Liver (tissue), 3 donors: Measurements from ENCODE around the gene ZNF689.

Experiments used
- CTCF ChIP-seq: fragments of 150-350 bp; IDR thresholded peaks from 2 replicates; pipeline ENCODE4 v1.5.1; 2017; ENCODE audit warnings: improper control_type of control experiment, low read depth, low read length; ENCODE audit not compliant: missing input control
- MAX ChIP-seq: IDR thresholded peaks from 2 replicates; pipeline ENCODE4 v1.6.1; 2016; ENCODE audit warnings: antibody characterized with exemption
- RAD21 ChIP-seq, 2 donors: IDR thresholded peaks; 2 replicates each; pipeline ENCODE4 v1.6.1; 2016; ENCODE audit warnings: antibody characterized with exemption in 2 of 2, mild to moderate bottlenecking in 2 of 2
- TAF1 ChIP-seq: conservative IDR thresholded peaks from 2 replicates; pipeline ENCODE4 v1.6.1; 2016; ENCODE audit warnings: antibody characterized with exemption, mild to moderate bottlenecking
- YY1 ChIP-seq: IDR thresholded peaks from 2 replicates; pipeline ENCODE4 v1.6.1; 2016; ENCODE audit warnings: antibody characterized with exemption, mild to moderate bottlenecking
- donor health status: healthy.
- donor health status: healthy.

GRCh38 chr16:30588651-30589050 is 21.5 kb downstream of the ZNF689 start:
- TF ChIP-seq CTCF (no peak), MAX (no peak), YY1 (no peak), RAD21 (IDR thresholded peaks at IDR 0.05) (no peak), TAF1 (no peak)
